Measurements from ENCODE around the gene NHS. TPM values are rescaled to one million over a fixed set of nuclear protein-coding genes. Genes with fewer than 3 reads are reported as not detected.

NHS gene
- total RNA-seq, 1 donor from 2014 or later: 8.3 TPM

GRCh38 chrX:17377091-17377717 is 2.2 kb downstream of the NHS start:
- Histone ChIP-seq H3K27ac (peak overlapping the region; percentile 25), H3K9me3 (no peaks in the 10 kb centered on the region), H3K4me1 (no peaks in the 10 kb centered on the region), H3K36me3 (no peaks in the 10 kb centered on the region), H3K4me3 (peak overlapping the region; percentile 47 to 62), H3K27me3 (no peaks in the 10 kb centered on the region)
- TF ChIP-seq POLR2A (IDR thresholded peaks at IDR 0.05): no peak
- TF ChIP-seq POLR2AphosphoS5 (IDR thresholded peaks at IDR 0.05; ENCODE audit: insufficient read depth in 1 of 2, low read depth in 1 of 2): peak in 1 of 2 donors; percentile 80
- intact Hi-C loops (cut with DNase I): loop anchor here (5.0 kb wide), 1 partner anchor 145 kb away; no protein-coding TSS in a partner anchor
- no peak for DNase-seq (ENCODE audit: extremely low spot score in 2 of 2)

GRCh38 chrX:17377795-17378194 is 2.8 kb downstream of the NHS start:
- Histone ChIP-seq H3K27me3 (no peaks in the 10 kb centered on the region), H3K4me3 (peak overlapping the region; percentile 47 to 62), H3K4me1 (no peaks in the 10 kb centered on the region), H3K9me3 (no peaks in the 10 kb centered on the region), H3K27ac (no peak overlapping the region), H3K36me3 (no peaks in the 10 kb centered on the region)
- intact Hi-C loops (cut with DNase I): loop anchor here (5.0 kb wide), 1 partner anchor 145 kb away; no protein-coding TSS in a partner anchor
- no peak for TF ChIP-seq CTCF (IDR thresholded peaks at IDR 0.05)
- TF ChIP-seq POLR2A (IDR thresholded peaks at IDR 0.05): no peak
- no peak for TF ChIP-seq POLR2AphosphoS5 (IDR thresholded peaks at IDR 0.05; ENCODE audit: insufficient read depth in 1 of 2, low read depth in 1 of 2)
- no peak for DNase-seq (ENCODE audit: extremely low spot score in 2 of 2)

- Histone ChIP-seq H3K27ac (no peak overlapping the region), H3K27me3 (no peaks in the 10 kb centered on the region), H3K9me3 (no peaks in the 10 kb centered on the region), H3K36me3 (no peaks in the 10 kb centered on the region), H3K4me3 (no peak overlapping the region), H3K4me1 (no peaks in the 10 kb centered on the region)
- TF ChIP-seq CTCF (IDR thresholded peaks at IDR 0.05) (no peak), POLR2A (IDR thresholded peaks at IDR 0.05) (no peak), POLR2AphosphoS5 (IDR thresholded peaks at IDR 0.05; ENCODE audit: insufficient read depth in 1 of 2, low read depth in 1 of 2) (no peak)
- no peak for DNase-seq (ENCODE audit: extremely low spot score in 2 of 2)
- intact Hi-C loops (cut with DNase I): no loop called here
These were observed 5.2 kb downstream of the NHS start for GRCh38 chrX:17380221-17380620.

GRCh38 chrX:17390419-17390850 is 15.4 kb downstream of the NHS start:
- intact Hi-C loops (cut with DNase I): no loop called here
- TF ChIP-seq CTCF (IDR thresholded peaks at IDR 0.05) (no peak), POLR2A (IDR thresholded peaks at IDR 0.05) (no peak), POLR2AphosphoS5 (IDR thresholded peaks at IDR 0.05; ENCODE audit: insufficient read depth in 1 of 2, low read depth in 1 of 2) (no peak)
- no peaks in the 10 kb centered on the region for H3K4me1 ChIP-seq
- no peaks in the 10 kb centered on the region for H3K27me3 ChIP-seq
- no peaks in the 10 kb centered on the region for H3K36me3 ChIP-seq
- H3K9me3 ChIP-seq: no peaks in the 10 kb centered on the region
- no peak overlapping the region for H3K27ac ChIP-seq
- DNase-seq (ENCODE audit: extremely low spot score in 2 of 2): no peak
- no peak overlapping the region for H3K4me3 ChIP-seq

- no peak for DNase-seq (ENCODE audit: extremely low spot score in 2 of 2)
- intact Hi-C loops (cut with DNase I): no loop called here
- Histone ChIP-seq H3K27ac (no peak overlapping the region), H3K27me3 (no peaks in the 10 kb centered on the region), H3K9me3 (no peaks in the 10 kb centered on the region), H3K4me1 (no peaks in the 10 kb centered on the region), H3K36me3 (no peaks in the 10 kb centered on the region), H3K4me3 (no peak overlapping the region)
- TF ChIP-seq POLR2A (IDR thresholded peaks at IDR 0.05): no peak
- no peak for TF ChIP-seq POLR2AphosphoS5 (IDR thresholded peaks at IDR 0.05; ENCODE audit: insufficient read depth in 1 of 2, low read depth in 1 of 2)
- TF ChIP-seq CTCF (IDR thresholded peaks at IDR 0.05): no peak
These were observed 20.2 kb downstream of the NHS start for GRCh38 chrX:17395154-17395553.

Data from vagina (tissue), 2 donors.